Spleen (tissue), 7 donors: ENCODE results near the gene ARHGDIG.

ENCODE experiments used
- CTCF ChIP-seq, 11 experiments: fragments of 200-600 bp in 7 of 11; fragments of 450-650 bp in 4 of 11; sonication (generic) in 4 of 11; IDR thresholded peaks in 8 of 11; conservative IDR thresholded peaks in 3 of 11; 1 replicate in 7 of 11; 2 replicates in 4 of 11; pipeline versions ENCODE4 v1.4.0 to v1.8.0; 2016 to 2021; ENCODE audit warnings: antibody characterized with exemption in 11 of 11, inconsistent platforms in 4 of 11, mild to moderate bottlenecking in 1 of 11
- POLR2A ChIP-seq, 3 donors: fragments of 450-650 bp; IDR thresholded peaks; one replicate each; pipeline ENCODE4 v1.5.1; 2017; ENCODE audit warnings: antibody characterized with exemption in 3 of 3, mild to moderate bottlenecking in 1 of 3
- donor health status: DM: no; HTN: no; CAD: no; lungs with moderate emphysema.
- donor health status: DM: no; HTN: no; CAD: no.
- donor health status: DM: no; HTN: no; CAD: no.

- TF ChIP-seq CTCF (IDR thresholded peaks at IDR 0.05 in 8 of 11, conservative IDR thresholded peaks at IDR 0.05 in 3 of 11) = no peak
- TF ChIP-seq POLR2A (IDR thresholded peaks at IDR 0.05) = no peak
These were observed 38.1 kb upstream of the ARHGDIG start for GRCh38 chr16:242281-242680.
